Brain microvascular endothelial cell (primary cell): ENCODE data around the gene SSTR5.

Source experiments
- DNase-seq: peaks from one replicate; pipeline ENCODE4 v3.0.0-alpha.2; 2020
- H3K27ac ChIP-seq: fragments of 250-450 bp; sonication (Bioruptor Pico); 2 replicates; pipeline ENCODE4 v1.5.1; 2020; ENCODE audit warnings: mild to moderate bottlenecking, moderate library complexity
- H3K27me3 ChIP-seq: fragments of 250-450 bp; sonication (Bioruptor Pico); replicated peaks from 2 replicates; pipeline ENCODE4 v1.5.1; 2020; ENCODE audit warnings: mild to moderate bottlenecking
- H3K36me3 ChIP-seq: fragments of 250-450 bp; sonication (Bioruptor Pico); replicated peaks from 2 replicates; pipeline ENCODE4 v1.5.1; 2020; ENCODE audit warnings: mild to moderate bottlenecking
- H3K4me3 ChIP-seq: 2 replicates; pipeline ENCODE4 v1.5.1; 2011; ENCODE audit warnings: low read depth, mild to moderate bottlenecking, control low read depth, low read length, moderate library complexity
- in situ Hi-C: cut with HindIII; loops from 2 replicates; pipeline ENCODE4 v1.10.0; 2017; ENCODE audit warnings: low sequenced_read_pairs, low pct_ligation_motif_present
- TF ChIP-seq, protein P1 (sequence below): IDR thresholded peaks from 2 replicates; pipeline ENCODE4 v1.5.1; 2011; ENCODE audit warnings: low read depth, mild to moderate bottlenecking, moderate library complexity, low read length, control low read depth, inconsistent platforms; ENCODE audit errors: missing control alignments

The SSTR5 gene

DNA sequence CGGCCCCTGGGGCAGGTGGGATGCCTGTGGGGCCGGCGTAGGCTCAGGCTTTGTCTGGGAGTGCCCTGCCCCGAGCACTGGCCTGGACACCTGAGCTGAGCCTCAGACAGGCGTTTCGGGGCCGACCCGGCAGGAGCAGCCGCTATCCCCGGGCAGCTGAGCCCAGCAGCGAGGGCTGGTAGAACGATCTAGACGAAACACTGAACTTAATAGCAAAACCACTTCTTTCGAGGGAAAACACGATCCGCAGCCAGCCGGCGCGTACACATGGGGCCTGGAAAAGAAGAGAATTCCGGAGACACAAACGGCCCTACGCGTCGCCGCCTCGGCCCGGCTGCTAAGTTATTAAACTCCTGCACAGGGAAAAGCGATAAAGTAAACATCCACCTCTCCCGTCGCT is 22.0 kb upstream of the SSTR5 start:
- H3K27ac ChIP-seq, result no peak overlapping the region
- H3K27me3 ChIP-seq, result peaks cover 2% of the 10 kb centered on the region
- no peaks in the 10 kb centered on the region for H3K36me3 ChIP-seq
- H3K4me3 ChIP-seq, result no peak overlapping the region
- in situ Hi-C loops, result no loop called here
- TF ChIP-seq, protein P1, sequence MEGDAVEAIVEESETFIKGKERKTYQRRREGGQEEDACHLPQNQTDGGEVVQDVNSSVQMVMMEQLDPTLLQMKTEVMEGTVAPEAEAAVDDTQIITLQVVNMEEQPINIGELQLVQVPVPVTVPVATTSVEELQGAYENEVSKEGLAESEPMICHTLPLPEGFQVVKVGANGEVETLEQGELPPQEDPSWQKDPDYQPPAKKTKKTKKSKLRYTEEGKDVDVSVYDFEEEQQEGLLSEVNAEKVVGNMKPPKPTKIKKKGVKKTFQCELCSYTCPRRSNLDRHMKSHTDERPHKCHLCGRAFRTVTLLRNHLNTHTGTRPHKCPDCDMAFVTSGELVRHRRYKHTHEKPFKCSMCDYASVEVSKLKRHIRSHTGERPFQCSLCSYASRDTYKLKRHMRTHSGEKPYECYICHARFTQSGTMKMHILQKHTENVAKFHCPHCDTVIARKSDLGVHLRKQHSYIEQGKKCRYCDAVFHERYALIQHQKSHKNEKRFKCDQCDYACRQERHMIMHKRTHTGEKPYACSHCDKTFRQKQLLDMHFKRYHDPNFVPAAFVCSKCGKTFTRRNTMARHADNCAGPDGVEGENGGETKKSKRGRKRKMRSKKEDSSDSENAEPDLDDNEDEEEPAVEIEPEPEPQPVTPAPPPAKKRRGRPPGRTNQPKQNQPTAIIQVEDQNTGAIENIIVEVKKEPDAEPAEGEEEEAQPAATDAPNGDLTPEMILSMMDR, result no peak
- no peak for DNase-seq

DNA sequence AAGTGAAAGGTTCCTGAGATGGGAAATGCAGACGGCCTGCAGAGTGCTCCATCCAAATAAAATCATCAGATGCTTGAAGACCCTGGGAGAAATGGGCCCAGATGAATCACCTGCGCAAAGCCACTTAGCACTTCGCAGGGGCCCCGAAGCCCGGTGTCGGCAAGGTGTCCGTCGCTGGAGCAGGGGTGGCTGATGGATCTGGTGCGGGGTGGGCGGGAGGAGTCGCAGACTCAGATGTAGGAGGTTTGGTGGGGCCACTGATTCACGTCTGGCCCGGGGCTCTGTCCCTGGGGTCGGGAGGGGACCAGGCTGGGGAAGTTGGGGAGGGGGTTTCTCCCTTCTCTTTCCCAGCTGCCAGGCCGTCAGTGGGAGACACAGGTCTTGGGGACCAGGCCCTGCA is 21.6 kb upstream of the SSTR5 start:
- Histone ChIP-seq H3K27ac (no peak overlapping the region), H3K27me3 (peaks cover 2% of the 10 kb centered on the region), H3K4me3 (no peak overlapping the region), H3K36me3 (no peaks in the 10 kb centered on the region)
- in situ Hi-C loops, result no loop called here
- TF ChIP-seq, protein P1, result no peak
- DNase-seq, result no peak

DNA sequence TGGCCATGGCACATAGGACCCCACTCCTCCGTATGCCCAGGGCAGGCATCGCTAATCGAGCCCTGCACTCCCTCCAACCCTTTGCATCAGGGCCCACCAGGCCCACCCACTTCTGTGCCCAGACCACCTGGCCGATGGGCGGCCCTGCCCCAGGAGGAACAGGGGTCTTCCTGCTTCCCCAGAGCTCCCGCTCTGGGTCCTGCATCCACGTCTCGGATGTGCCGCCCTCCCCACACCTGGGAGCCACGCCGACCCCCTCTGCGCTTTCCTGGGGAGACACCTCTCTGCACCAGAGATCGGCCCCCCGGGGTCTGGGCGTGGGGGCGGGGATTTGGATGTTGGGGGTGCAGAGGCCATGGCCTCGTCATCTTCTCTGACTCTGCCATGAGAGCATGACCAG is 21.1 kb upstream of the SSTR5 start:
- in situ Hi-C loops, result no loop called here
- Histone ChIP-seq H3K27ac (no peak overlapping the region), H3K36me3 (no peaks in the 10 kb centered on the region), H3K4me3 (no peak overlapping the region), H3K27me3 (peaks cover 2% of the 10 kb centered on the region)
- TF ChIP-seq, protein P1, result no peak
- no peak for DNase-seq

DNA sequence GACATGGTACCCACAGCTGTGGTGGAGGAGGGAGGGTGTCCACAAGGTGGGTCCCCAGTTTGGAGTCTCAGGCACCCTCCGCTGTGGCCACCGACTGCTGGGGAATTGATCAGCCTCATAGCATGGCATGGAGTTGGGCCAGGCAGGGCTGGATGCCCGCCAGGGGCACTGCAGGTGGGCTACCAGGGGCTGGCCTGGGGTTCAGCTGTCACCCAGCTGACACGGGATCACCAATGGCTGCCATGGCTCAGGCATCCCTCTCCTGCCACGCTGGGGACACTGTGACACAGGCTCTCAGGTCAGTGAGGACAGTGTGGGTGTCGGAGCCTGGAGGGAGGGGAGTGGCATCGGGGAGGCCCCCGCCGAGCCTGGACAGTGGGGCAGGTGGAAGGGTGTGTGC is 19.8 kb upstream of the SSTR5 start:
- Histone ChIP-seq H3K36me3 (no peaks in the 10 kb centered on the region), H3K4me3 (no peak overlapping the region), H3K27me3 (peaks cover 2% of the 10 kb centered on the region), H3K27ac (no peak overlapping the region)
- in situ Hi-C loops, result no loop called here
- TF ChIP-seq, protein P1, result no peak
- no peak for DNase-seq

DNA sequence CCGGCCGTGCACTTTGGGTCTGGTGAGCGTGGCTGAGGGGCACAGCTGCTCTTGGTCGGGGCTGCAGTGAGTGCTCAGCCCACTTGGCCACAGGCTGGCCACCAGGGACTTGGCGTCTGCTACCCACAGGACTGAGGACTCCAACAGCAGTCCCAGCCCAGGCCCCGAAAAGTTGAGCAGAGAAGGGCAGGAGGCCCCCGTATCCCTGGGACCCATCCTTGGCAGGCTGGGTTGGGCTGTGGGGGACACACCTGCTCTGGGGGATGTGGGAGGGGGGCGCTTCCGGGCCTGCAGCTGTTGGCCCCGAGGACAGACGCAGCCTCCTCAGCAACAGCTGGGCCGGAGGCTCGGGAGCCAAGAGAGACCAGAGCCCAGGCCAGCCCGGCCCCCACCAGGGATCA is 19.4 kb upstream of the SSTR5 start:
- peaks cover 2% of the 10 kb centered on the region for H3K27me3 ChIP-seq
- in situ Hi-C loops, result no loop called here

More for the DNA sequence above, 19.4 kb upstream of the SSTR5 start:
- Histone ChIP-seq H3K27ac (no peak overlapping the region), H3K4me3 (no peak overlapping the region), H3K36me3 (no peaks in the 10 kb centered on the region)
- TF ChIP-seq, protein P1, result no peak
- DNase-seq, result no peak
